HG03460 (cell line): Measurements from ENCODE around the gene TPPP2.

Source experiments
- ATAC-seq: cut with Tn5 transposase; IDR thresholded peaks from one replicate; pipeline ENCODE4 v1.9.1; 2021; ENCODE audit not compliant: unreplicated experiment

Gene TPPP2

DNA sequence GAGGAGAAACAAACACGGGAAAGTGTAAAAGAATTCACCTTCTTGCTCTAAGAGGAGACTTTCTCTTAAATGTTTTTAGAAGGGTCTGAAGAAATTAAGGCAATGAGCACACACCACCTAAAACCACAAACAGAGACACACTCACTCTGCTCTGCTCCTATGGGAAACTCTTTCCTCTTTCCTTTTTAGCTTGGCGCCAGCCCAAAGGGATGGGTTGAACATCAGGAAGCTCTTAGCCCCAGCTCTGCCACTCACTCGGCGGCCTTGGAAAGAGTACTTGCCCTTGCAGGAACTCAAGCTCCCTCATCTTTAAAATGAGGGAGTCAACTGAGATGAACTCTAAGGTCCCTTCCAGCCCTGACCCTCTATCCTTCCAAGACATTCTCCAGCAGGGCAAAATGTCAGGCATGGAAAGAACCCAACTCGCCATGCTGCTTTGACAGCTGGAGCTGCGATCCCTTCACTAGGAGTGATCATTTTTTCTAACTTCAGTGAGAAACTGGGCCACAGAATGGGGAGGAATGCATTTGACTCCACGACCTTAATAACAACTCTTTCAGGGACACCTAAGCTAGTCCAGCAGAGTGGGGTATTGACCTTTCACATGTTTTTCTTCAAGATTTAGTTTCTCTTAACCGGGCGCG is 26.6 kb downstream of the TPPP2 start:
- ATAC-seq, result no peak

DNA sequence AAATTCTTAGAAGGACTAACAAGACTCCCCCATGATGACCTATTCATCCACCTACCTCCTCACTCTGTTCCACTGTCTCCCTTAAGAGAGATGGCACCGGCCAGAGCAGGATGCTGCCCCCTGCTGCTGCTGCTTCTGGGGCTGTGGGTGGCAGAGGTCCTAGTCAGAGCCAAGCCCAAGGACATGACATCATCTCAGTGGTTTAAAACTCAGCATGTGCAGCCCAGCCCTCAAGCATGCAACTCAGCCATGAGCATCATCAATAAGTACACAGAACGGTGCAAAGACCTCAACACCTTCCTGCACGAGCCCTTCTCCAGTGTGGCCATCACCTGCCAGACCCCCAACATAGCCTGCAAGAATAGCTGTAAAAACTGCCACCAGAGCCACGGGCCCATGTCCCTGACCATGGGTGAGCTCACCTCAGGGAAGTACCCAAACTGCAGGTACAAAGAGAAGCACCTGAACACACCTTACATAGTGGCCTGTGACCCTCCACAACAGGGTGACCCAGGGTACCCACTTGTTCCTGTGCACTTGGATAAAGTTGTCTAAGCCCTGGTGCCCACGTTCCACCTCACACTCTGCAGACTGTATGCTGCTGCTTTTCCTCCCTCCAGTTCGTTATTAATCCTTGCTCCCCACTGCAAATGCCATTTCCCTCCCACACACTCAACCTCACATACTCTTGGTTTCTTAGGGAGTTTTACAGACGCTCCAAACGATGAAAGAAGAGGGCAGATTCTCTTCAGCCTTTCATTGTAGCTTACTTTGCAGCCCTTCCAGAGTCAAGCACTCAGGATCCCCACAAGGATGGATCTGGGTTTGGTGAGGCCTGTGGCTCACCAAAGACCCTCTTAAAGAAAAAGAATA is 28.0 kb downstream of the TPPP2 start, which contains the start of gene RNASE8:
TSS of gene RNASE8 (plus strand) at position 20 of the 873 bp plus-strand sequence. CDS start at position 91, 71 bp downstream.
- no peak for ATAC-seq

DNA sequence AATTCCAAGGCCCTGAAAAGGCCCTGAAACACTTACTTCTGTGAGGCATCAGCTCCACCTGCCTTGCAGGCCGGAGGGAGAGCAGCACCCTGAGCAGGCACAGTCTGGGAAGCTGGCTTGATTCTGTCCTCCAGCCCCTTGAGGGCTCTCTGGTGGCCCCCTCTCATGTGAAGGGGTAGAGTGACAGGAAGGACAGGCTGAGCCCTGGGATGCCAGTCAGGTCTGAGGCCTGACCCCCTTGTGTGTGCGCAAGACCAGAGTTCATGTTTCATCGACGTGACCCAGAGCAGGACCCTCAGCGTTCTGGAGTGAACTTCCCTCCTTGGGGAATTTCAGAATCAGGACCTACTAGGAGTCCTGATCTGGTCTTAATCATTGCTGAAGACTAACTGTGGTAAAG is 28.9 kb downstream of the TPPP2 start:
- ATAC-seq, result no peak

DNA sequence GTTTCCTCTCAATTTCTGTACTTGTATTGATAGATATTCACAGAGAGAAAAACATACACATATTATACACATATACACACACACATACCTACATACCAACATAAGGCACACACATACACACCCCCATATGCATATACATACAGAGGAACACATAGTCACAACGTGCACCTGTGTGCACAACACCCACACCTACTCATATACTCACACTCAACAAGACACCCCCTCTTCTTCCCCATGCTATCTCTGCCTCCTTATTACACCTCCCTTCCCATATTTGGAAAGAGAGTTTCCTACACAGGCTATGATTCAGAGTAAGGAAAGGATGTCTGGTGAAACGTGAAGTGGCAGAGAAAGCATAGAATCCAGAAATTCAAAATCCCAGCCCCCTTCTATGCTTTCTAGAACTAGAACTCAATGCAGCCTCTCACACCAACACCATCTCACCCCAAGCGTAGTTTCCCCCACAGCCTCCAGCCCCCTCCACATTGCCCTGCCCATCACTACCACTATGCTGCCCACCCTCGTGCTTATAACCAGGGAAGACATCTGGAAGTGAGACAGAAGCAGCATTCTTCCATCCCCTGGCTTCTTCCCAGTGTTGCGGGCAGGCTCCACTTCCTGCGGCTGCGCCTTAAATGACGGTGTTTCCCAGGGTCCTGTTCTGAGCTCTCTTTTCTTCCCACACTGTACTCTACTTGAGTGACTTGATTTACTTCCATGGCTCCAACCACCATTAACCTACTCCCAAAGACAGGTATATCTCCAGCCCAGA is 30.0 kb downstream of the TPPP2 start:
- ATAC-seq, result no peak

DNA sequence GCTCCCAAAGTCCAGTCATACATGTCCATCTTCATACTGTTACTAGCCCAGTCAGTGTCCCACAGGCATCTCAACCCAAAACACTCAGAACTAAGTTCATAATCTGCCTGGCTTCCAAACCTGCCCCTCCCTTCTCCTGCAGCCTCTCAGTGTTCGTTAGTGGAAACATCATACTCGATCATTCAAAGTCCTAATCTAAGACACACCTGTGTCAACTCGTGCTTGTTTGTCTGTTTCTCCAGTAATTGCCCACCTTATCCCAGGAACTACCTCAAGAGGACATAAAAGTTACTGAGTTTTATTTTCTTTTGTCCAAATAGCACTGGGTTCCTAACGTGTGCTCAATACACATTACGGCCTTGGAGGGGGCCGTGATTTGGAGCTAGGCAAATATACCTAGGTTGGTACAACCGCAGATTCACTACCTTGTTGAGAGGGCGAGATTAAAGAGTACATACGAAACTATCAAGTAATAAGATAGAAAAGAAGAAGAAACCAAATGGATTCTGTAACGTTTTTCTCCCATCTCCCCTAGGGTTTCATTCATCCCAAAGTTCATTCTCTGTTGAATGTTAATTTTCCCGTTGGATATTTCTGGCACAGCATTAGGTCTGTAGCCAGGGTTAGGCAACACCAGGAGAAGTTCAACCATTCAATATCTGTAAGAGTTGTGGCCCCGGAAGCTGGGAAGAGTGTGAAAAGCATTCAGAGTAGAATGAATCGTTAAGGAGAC is 30.8 kb downstream of the TPPP2 start:
- ATAC-seq, result no peak

DNA sequence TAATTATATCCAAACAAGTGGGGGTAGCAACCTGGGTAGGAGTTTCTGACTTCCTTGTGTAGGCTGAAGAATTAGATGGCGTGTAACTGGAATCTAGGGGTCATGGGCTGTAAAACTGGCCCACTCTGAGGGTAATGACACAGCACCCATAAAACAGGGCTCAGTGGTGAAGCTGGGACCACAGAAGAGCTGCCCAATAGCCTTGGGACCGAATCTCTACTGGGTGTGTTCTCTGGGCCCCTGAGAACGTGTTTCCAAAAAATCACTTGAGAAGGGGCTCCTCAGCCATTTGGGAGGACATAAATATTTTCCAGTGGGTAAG is 31.3 kb downstream of the TPPP2 start:
- ATAC-seq, result no peak

DNA sequence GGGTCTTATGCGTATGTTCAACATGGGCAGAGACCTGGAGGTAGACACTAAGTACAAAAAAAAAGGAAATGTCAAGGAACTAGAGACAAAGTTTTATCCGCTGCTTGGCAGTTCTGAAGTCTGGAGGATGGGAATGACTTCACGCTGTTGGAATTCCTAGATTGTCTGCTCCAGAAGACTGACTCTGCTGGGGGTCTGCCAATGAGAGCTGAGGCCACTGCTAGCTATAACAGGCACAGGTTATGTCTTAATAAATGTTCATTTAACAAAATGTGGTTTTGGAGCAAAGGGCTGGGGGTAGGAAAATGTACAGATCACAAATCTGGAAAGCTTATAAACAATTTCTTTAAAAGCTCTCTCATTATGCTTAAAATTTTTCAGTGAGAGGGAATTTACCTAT is 33.5 kb downstream of the TPPP2 start:
- ATAC-seq, result no peak

DNA sequence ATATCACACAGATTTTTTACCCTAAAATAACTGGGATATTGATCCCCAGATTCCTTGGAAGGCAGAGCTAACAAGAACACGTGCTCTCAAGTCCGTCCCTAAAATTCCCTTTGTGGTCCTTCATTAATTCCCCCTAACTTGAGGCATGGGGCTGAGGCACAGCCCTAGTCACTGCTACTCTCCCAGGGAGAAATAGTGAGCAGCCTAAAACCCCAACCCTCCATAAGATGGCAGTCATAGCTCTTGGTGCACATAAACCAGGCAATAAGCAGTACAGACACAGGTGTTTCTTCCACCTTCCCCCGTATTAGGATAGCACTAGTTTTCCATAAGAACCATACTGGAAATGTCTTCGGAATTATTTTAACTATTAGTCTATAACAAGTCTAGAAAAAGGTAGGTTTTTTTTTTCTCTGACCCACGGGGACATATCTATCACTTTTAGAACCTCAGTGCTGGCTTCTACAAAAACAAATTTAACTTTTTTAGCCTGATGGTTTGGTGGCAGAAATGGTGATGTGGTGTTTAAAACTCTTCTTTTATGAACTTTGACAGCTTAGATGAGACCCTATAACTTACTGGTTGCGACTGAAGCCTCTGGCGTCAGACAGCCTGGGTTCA is 37.0 kb downstream of the TPPP2 start:
- no peak for ATAC-seq

DNA sequence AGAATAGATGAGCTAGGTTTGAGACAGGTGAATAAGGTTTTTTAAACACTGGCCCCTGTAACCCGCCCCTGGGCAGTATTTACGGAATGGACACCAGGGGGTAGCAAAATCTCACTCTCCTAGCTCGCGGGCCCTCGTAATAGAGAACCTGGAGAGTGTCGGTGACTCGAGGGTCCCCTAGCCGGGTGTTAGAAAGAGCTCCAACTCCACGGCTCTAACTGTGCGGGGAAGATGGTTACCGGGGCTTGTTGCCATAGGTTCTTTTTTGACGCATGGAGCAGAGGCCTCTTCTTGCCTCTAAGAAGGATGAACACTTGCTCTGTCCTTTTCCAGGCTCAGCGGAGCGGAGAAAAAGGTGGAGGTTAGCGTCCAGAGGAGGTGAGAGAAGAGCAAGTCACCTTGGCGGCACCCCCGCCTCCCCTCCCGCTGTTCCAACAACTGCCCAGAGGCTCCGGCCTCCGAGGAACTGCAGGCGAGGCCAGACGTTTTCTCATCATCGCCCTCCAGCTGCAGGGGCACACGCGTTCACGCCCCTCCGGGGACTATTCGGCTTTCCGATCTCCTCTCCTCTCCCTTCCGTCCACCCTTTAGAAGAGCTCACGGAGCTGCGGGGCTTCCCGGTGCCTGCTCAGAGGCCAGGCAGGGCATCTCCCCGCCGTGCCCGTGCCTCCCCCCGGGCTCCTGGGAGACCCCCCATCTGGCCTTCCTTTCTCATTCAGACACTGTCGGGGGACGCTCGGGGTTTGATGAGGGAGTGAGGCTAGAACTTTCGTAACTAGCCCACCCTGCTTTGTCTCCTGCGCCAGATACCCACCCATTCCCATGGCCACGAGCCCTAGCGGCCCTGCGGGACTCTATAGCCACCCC is 38.7 kb downstream of the TPPP2 start:
- no peak for ATAC-seq

DNA sequence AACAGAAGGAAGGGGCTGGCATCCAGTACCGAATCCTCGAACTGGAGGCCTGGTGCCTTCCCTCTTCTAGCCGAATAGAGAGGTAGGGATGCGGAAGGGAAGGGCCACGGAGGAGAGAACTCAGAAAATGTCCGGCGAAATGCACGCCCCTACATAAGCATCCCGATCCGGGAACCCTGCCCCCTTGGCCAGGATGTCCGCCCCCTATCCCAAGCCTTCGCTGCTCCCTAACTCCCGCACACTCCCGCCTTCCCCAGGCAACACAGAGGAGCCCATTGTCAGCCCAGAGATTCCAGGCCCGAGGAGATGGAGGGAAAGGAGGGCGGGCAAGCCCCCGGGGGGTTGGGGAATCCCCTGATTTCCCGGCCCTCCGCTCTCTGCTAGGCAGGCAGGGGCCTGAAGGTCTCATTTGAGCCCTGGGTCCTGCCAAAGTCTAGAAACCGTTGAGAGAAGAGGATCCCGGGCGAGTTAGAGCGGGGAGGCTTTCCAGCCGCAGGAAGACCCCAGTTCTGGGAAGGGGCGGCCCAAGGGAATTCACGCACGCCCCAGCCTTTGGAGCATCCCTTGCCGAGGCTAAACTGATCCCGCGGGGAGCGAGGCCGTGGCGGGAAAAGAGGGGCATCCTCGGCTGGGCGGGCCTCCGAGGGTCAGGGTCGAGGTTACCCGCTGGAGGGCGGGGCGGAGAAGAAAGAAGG is 39.5 kb downstream of the TPPP2 start:
- ATAC-seq, result no peak

DNA sequence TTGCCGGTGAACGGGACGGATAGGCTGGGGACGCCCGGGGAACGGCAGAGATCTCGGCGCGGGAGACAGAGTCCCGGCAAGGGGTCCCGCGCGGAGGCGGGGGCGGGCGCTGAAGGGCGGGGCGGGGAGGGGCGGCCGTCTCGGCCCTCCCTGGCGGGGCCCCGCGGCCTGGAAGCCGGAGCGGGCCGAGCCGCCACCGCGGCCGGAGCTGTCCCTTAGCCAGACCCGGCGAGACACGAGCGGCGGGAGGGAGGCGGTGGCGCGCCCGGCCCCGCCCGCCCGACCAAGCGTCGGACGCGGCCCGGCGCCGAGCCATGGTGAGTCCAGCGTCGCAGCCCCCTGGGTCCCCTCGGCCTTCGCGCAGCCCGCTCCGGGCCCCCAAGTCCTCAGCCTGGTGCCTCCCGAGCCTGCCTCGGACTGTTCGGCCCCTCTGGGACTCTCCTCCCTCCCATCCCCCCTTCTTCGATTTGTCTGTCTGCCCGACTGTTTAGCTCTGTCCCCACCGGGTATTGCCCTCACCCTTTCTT is 40.1 kb downstream of the TPPP2 start, which contains the start of gene ARHGEF40:
TSS of gene ARHGEF40 (plus strand) at position 222 of the 527 bp plus-strand sequence. CDS start at position 315, 93 bp downstream.
- ATAC-seq, result no peak

DNA sequence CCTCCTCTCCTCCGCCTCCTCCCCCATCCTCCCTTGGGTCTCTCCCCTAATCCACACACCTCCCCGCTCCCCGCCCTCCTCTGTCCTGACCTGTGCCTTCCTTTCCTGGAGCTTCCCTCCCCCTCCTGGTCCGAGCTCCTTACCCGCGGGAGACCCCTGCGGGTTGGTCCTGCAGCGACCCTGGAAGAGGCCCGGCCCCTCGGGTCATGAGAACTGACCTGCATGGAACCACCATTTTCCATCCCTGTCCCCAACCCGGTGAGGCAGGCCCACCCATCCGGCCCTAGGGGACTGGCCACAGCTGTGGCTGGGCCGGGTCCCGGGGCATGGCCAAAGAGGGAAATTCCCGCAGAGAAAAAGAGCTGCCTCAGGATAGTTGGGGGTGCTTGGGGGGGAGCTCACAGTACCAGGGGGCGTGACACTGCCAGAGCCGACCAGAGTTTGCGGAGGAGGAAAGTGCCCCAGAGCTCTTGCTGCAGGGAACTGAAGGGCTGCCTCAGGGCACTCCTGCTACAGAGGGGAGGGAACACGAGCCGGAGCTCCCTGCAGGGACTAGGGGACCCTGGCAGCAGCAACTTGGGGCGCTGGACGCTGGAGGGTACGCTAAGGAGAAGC is 40.7 kb downstream of the TPPP2 start:
- ATAC-seq, result peak; percentile 20

DNA sequence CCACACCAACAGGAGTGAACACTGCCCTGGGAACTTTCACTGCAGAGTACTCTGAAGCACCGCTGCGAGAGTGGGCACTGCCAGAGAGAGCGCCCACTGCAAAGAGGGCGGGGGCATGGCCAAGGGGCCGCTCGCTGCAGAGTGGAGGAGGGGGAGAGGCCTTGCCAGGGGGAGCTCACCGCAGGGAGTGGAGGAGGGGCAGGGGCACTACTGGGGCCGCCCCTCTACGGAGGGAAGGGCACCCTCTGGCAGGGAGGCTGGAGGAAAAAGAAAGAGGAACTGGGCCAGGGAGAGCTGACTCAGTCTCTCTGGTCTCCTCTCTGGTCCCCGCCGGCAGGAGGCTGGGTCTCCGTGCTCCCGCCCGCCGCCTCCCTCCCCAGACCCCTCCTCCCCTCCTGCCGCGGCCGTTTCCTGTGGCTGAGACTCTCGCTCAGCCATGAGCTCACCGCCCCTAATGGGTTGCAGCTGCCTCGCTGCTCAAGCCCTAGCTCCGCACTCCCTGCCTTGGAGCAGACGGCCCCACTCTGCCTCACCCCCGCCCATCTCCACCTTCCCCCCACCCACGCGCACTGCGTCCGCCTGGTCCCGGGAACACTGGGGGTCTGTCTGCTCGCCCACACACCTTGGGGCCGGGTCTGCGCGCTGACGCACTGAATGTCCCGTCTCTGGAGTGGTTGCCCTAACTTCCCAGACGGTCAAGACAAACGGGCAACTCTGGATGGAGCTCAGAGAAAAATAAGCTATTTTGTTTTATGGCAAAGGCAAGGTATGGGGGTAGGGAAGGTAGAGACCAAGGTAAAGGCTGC is 41.4 kb downstream of the TPPP2 start:
- ATAC-seq, result peak; percentile 67

DNA sequence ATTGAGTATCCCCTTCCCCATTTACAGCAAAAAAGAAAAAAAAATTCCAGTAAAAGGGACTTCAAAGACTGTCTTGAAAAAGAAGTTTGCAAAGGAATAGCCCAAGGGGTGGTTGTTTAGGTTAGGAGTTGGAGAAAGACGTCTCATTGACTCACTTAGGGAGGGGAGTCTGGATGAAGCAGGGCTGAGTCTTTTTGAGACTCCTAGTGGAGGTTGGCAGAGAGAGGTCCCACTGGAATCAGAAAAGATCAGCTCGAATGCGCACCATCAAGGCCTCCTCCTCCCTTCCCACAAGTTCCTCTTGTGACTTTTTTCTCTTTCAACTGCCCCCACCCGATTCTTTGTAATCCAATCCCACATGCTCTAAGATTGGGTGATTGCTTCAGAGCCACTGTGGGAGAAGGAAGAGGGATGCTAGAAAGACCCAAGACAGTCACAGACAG is 42.0 kb downstream of the TPPP2 start:
- no peak for ATAC-seq

DNA sequence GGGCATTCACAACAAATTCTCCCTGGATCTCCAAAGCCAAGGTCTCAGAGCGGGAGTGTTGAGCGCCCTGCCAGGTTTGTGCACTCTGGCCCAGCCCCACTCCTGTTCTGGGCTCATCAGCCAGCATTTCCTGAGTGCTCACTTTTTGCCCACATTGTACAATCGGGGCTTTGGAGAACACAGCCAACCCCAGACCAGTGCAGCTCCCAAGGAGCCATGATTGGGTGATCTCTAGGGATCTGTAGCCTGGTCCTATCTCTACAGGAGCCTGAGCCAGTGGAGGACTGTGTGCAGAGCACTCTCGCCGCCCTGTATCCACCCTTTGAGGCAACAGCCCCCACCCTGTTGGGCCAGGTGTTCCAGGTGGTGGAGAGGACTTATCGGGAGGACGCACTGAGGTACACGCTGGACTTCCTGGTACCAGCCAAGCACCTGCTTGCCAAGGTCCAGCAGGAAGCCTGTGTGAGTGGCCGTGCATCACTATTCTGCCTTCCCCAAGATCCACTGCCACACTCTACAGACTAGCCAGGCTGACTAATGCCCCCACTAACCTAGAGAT is 42.8 kb downstream of the TPPP2 start:
- no peak for ATAC-seq

DNA sequence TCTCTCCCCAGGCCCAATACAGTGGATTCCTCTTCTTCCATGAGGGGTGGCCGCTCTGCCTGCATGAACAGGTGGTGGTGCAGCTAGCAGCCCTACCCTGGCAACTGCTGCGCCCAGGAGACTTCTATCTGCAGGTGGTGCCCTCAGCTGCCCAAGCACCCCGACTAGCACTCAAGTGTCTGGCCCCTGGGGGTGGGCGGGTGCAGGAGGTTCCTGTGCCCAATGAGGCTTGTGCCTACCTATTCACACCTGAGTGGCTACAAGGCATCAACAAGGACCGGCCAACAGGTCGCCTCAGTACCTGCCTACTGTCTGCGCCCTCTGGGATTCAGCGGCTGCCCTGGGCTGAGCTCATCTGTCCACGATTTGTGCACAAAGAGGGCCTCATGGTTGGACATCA is 43.9 kb downstream of the TPPP2 start:
- no peak for ATAC-seq
